Measurements from ENCODE around the gene HOXB4.
A peak's percentile ranks its signal among the peaks of the same experiment; 100 is the strongest.

DNA sequence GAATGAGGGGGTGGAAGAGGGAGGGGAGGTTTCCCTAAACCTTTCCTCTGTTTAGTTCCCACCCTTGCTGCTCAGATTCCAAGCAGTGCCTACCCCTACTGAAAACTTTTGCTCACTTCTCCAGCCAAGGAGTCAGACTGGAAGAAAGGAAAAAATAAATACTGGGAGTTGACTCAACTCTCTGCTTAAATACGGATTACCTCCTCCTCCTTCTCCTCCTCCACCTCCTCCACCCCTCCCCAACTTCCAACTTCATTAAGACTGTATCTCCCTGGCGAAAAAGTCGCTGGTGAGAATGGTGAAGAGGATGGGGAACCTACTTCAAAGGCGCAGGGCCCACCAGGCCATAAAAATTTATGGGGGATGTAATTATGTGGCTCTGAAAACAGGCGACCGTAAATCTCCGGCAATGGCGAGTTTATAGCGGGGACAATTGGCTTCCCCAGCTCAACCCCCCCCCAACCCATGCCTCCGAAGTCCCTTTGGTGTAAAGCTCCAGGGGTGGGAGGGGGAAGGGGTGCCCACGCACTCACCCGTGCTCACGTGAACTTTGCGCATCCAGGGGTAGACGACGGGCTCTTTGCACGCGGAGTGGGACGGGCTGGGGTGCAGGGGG is 712 bp downstream of the HOXB4 start:
- TF ChIP-seq, protein P1, sequence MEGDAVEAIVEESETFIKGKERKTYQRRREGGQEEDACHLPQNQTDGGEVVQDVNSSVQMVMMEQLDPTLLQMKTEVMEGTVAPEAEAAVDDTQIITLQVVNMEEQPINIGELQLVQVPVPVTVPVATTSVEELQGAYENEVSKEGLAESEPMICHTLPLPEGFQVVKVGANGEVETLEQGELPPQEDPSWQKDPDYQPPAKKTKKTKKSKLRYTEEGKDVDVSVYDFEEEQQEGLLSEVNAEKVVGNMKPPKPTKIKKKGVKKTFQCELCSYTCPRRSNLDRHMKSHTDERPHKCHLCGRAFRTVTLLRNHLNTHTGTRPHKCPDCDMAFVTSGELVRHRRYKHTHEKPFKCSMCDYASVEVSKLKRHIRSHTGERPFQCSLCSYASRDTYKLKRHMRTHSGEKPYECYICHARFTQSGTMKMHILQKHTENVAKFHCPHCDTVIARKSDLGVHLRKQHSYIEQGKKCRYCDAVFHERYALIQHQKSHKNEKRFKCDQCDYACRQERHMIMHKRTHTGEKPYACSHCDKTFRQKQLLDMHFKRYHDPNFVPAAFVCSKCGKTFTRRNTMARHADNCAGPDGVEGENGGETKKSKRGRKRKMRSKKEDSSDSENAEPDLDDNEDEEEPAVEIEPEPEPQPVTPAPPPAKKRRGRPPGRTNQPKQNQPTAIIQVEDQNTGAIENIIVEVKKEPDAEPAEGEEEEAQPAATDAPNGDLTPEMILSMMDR (IDR thresholded peaks at IDR 0.05), result no peak
- TF ChIP-seq POLR2AphosphoS5 (IDR thresholded peaks at IDR 0.05; ENCODE audit: low read depth, low read length) (peak; percentile 72; the same call in 1 of the 2 replicates), SIN3A (IDR thresholded peaks at IDR 0.05; ENCODE audit: borderline replicate concordance, insufficient read depth, low read depth, low read length) (peak; percentile 23; the same call in 1 of the 2 replicates)
- TF ChIP-seq, protein P2, sequence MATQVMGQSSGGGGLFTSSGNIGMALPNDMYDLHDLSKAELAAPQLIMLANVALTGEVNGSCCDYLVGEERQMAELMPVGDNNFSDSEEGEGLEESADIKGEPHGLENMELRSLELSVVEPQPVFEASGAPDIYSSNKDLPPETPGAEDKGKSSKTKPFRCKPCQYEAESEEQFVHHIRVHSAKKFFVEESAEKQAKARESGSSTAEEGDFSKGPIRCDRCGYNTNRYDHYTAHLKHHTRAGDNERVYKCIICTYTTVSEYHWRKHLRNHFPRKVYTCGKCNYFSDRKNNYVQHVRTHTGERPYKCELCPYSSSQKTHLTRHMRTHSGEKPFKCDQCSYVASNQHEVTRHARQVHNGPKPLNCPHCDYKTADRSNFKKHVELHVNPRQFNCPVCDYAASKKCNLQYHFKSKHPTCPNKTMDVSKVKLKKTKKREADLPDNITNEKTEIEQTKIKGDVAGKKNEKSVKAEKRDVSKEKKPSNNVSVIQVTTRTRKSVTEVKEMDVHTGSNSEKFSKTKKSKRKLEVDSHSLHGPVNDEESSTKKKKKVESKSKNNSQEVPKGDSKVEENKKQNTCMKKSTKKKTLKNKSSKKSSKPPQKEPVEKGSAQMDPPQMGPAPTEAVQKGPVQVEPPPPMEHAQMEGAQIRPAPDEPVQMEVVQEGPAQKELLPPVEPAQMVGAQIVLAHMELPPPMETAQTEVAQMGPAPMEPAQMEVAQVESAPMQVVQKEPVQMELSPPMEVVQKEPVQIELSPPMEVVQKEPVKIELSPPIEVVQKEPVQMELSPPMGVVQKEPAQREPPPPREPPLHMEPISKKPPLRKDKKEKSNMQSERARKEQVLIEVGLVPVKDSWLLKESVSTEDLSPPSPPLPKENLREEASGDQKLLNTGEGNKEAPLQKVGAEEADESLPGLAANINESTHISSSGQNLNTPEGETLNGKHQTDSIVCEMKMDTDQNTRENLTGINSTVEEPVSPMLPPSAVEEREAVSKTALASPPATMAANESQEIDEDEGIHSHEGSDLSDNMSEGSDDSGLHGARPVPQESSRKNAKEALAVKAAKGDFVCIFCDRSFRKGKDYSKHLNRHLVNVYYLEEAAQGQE (IDR thresholded peaks at IDR 0.05; ENCODE audit: insufficient read depth in 1 of 2, low read depth in 2 of 2, low read length in 1 of 2), result 0 out of 4 replicates have a peak, but pooled peaks of 1 of the 2 experiments have one; percentile 16

Measured in Panc1 (cell line).